ENCODE data around the gene UBN1.
"Not testable (repeated sequence)": the region's sequence is repeated elsewhere in the genome, so short reads cannot be mapped to it uniquely, and the experiment has no call there.

Gene UBN1

DNA sequence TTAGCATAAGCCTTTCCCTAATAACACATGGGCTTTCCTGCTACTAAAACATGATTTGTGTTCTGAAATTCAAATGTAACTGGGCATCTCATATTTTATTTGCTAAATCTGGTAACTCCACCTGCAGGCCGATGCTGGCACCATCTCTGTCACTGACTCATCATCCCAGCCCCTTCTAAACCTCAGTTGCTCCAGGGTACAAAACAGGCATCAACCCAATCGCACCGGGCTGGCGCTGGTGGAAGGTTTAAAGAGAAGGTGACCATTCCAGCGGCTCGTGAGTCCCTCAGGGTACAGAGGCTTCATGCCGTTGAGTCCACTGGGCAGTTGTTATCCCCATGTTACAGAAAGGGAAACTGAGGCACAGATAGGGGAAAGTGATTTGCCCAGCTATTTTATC lies 62.5 kb downstream of the UBN1 start:
- no peak for DNase-seq

DNA sequence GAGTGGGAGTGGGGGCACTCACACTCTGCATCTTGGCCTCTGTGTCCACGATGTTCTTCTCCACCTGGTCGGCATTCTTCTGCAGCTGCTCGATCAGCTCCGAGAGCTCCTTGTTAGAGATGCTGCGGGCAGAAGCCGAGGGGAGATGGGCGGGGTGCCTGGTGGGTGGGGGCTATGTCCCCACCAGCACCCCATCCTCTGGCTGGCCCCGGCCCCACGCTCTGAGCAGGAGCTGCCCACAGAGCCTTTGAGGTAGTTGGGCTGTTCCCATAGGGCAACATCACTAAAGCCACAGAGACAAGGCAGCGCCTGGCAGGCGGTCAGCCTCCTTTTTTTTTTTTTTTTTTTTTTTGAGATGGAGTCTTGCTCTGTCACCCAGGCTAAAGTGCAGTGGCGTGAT lies 63.5 kb downstream of the UBN1 start:
- DNase-seq = no peak

DNA sequence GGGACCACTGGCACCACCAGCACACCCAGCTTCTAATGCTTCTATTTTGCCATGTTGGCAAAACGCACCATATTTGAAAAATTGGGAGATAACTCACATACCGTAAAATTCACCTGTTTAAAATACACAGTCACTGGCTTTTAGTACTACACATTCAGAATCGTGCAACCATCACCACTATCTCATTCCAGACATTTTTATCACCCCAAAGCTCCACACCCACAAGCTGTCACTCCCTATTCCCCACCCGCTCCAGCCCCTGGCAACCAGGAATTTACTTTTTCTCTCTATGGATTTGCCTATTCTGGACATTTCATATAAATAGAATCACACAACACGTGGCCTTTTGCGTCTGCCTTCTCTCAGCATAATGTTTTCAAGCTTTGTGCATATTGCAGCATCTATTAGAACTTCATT lies 64.7 kb downstream of the UBN1 start:
- DNase-seq = no peak

DNA sequence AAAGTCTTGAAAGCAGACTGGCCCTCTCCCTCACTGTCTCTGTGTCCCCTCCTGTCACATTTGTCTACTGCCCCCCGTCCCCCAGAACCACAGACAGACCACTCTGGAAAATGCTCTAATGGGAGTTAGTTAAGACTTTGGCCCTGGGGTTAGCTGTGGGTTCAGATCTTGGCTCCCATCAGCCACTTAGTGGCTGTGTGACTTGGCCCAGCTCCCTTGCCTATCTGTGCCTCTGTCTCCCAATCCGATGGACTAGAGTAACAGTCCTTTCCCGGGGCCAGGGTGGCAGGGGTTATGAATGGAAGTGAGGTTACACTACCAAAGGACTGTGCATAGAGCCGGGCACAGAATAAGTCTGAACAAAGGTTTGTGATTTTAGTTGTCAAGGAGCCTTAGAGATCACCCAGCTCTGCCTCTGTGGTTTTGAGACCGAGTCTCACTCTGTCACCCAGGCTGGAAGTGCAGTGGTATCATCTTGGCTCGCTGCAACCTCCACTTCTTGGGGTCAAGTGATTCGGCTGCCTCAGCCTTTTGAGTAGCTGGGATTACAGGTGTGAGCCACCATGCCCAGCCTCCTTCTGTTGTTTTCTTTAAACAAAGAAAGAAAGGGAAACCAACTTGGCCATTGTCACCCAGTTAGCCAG lies 66.0 kb downstream of the UBN1 start:
- DNase-seq = no peak

DNA sequence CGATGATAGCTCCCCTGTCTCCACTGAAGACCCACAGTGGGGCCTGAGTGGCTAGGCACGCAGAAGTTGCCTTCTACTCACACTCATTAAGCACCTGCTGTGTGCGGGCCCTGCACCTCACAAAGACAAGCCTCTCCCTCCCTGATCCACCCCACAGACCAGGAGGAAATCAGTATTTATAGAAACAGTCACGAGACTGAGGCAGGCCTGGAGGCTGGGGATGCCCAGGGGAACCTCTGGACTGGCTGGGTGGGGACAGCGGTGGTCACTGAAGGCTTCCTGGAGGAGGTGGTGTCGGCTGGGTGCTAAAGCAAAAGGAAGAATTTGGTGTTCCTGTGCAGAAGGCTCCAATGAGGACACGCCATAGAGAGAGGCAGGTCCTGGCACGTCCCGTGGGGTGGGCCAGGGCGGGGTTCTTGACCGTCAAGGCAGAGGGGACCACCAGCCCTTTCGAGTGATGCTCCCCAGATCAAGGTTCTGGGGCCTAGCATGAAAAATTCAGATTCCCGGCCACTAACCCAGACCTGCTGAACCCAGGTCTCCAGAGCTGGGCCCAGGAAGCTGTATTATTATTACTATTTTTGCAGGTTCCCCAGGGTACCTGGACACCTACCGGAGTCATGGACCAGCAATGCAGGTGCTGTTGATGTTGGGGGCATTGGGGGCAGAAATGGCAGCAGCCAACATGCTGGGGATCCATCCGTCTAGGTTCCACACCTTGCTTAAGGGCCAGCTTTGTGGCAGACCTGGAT lies 66.7 kb downstream of the UBN1 start:
- DNase-seq = no peak

DNA sequence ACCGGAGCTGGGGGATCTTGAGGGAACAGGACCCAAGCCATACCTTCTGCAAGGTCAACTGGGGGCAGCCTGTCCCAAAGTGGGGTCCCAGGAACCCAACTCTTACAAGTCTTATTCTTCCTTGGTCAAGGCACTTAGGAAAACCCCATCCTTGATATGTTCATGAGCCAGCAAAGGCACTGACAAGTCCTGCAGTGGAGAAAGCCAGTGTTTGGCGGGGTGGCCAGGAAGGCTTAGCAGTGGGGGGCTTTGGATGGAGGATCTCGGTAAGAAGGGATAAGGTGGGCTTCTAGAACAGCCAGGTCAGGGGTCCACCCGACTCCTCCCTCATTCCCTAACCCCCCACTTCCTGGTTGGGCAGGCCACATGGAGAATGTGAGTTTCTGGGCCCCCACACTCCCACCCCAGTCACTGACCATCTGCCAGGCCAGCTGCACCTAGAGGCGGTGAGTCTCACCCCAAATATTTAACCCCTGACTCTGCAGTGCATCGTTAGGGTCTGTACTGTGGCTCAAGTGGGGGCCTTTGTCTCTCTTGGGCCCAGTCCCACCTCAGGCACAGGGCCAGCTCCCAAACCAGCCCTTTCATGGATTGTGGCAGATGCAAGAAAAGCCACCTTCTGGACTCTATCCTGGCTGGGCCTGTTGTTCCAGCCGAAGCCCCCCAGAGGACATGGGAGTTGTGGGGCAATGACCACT lies 67.4 kb downstream of the UBN1 start:
- no peak for DNase-seq

DNA sequence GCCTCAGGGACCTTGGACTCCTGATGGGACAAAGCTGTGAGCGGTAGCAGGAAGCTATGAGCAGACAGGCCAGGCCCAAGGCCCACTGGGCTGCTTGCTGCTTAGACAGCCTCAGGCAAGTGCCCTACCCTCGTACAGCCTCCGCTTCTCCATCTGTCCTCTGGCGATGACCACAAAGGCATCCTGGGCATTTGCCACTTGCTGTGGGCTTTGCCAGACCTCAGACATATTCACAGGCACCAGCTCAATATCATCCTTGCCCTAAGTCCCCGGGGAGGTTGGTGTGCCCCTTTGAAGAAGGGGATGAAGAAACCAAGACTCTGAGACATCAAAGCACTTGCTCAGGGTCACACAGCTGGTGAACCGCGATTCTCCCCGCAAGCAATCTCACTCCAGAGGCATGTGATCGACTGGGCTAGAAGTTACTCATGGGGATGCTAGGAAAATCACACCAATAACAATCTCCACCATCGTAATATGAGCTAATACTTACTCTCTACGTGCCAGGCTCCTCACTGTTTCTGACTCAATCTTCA lies 68.0 kb downstream of the UBN1 start:
- DNase-seq = no peak

DNA sequence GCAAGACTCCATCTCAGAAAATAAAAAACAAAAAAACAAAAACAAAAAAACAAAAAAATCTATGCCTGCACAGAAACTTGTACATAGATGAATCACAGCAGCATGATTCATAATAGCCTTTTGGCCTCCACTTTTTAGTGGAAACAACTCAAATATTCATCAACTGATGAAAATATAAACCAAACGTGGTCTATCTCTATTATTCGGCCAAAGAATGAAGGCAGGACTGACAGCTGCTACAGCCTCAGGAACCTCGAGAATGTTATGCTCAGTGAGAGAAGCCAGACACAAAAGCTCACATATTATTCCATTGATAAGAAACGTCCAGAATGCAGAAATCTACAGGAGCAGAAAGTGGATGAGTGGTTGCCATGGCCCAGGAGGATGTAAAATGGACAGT lies 69.8 kb downstream of the UBN1 start:
- no peak for DNase-seq

DNA sequence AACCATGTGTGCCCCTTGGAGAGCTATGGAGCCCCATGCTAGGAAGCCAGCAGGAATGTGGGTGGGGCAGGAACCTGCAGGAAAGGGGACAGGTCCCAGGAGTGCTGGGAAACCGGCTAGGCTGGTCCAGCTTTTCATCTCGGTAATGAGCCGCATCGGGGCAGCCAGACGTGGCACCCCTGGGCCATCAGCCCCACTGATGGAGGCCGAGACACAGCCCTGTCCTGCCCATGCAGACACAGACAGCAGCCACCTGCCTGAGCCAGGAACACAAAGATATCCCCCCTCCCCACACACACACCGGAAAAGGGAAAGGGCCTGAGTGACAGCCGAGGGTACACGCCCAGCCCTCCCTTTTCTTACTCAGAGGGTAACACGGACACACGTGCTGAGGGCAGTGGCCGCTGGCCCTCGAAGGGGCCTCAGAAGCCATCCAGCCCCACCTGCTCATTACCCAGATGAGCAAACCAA lies 71.5 kb downstream of the UBN1 start:
- no peak for DNase-seq

DNA sequence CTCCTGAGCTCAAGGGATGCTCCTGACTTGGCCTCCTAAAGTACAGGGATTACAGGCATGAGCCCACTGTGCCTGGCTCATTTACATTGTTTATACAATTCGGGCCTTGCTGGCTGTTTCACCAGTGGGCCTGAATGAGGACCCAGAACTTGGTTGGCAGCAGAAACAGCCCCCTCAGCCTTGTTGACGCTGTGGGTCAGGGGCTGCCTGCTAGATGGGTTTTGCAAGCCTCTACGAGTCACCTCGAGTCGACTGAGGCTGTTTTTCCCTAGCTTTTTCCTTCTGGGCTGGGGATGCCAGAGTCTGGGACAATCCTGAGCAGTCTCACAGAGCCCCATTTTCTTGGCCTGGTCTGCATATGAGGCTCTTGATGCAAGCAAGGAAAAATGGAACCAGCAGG lies 73.5 kb downstream of the UBN1 start:
- DNase-seq = no peak

DNA sequence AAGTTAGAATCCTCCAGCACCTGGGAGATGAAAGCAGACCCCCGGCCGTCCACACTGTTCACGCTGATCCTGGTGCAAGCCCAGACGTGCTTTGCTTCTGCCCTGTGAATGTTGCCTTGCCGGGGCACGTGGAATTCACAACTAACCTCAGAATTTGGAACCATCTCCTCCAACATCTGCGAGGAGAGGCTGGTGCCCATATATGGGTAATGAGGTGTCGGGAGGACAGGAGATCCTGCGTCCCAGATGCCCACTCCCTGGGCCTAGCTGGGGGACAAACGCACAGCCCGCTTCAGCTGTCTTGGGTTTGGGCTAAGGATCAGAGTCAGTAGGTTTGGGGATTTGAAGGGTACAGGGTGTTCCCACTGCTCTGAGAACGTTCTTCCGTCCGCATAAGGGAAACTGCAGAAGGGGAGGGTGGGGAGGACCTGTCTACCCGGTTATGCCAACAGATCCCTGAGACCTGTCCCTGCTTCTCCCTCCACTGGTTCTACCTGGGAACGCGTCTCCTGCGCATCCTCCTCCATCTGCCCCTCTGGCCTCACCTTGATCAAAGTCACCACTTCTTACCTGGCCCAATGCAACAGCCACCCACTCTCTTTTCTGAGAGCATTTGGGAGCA lies 75.6 kb downstream of the UBN1 start:
- DNase-seq = no peak

DNA sequence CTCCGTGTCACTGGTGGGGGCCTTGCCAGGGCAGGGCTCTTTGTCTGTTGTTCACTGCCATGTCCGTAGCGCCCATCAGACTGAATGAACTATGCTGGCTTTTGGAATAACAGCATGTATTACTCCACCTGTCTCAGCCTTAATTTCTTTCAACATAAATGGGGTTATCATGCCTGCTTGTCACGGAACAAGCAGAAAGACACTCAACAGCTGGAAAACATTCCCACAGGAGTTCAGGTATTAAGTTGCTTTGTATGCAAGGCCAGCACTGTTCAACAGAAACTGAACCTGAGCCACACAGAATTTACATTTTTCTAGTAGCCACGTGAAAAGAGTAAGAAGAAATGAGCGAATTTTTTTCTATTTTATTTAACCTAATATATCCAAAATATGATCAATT lies 76.6 kb downstream of the UBN1 start:
- DNase-seq = no peak

DNA sequence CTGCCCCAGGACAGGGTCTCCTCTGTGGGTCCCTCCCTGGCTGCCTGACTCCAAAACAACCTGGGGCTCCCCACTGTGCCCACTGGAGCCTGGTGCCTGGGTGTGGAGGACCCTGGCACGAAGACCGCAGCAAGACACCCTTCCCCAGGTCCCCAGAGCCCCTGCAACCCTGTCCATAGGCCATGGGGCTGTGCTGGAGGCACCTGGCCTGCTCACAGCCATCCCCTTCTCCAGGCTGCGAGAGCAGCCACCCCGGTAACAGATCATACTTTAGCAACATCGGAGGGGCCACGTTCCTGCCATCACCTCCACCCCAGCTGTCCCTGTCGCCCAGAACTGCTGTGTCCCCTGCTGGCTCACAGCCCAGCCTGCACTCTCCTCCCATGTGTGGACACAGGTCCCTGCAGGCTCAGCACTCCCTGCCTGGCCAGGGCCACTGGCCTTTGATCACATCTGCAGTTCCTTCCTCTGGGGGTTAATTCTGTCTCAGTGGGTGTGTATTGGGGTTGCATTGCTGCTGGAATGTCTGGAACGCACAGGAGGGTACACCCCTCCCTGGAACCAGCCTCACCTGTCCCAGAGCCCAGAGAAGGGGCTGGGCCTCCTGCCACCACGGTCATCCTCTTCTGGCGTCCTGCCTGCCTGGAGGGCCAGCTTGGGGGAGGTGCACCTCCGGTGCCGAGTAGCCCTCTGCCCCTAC lies 77.5 kb downstream of the UBN1 start:
- DNase-seq = no peak

DNA sequence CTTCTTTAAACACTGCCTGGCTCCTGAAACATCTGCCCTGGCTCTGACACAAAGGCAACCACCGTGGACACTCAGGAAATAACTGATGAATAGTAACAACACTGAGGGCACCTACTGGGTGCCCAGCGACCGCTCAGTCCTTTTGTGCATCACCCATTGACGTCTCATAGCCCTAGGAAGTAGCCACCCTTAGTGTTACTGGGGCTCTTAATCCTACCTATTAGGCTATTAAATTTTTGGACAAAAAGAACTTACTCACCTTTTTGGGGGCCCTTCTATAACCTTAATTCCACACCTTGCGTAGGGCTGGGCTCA lies 78.0 kb downstream of the UBN1 start:
- no peak for DNase-seq

DNA sequence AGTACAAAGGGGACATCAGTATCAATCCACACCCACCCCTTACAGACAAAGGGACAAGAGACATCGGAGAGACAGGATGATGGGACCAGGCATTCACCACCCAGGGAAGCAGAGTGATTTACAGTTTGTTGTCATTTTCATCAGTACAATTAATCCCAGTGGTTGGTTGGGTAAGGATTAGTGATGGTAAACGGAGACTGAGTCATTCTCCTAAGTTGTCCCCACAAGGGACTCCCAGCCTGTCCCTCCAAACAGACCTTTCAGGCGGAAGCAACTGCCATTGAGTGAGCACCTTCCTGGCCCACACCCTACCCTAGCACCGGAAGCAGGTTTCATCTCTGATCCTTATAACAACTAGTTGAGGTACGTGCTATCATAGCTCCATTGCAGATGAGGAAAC lies 78.5 kb downstream of the UBN1 start:
- DNase-seq = no peak

DNA sequence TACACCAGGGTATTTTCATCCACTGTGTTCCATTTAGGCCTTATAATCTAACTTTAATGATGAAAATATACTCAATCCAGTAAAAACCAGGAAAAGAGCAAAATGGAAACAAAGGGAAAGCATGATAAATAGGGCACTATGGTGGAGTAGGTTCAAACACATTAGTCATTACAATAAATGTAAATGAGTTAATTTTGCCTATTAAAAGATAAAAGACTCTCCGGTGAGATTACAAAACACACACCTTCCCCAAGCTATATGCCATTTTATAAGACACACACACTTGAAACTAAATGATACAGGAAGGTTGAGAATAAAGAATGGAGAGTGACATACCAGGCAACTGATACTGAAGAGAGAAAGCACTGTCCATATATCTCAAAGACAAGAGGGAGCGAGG lies 79.6 kb downstream of the UBN1 start:
- no peak for DNase-seq

DNA sequence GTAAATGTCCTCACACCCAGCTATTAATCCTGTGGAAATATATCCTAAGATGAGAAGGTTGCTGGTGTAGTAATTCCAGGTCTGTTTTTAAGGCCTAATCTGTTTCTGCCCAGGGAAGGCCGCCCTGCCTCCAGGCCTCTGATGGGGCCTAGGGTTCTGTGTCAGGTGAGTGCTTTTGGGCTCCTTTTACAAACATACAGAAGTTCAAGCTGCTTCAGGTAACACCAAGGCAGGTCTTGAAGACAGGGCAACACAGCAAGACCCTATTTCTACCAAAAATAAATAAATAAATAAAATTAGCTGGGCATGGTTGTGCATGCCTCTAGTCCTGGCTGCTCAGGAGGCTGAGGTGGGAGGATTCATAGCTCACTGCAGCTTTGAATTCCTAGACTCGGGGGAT lies 80.4 kb downstream of the UBN1 start:
- no peak for DNase-seq

DNA sequence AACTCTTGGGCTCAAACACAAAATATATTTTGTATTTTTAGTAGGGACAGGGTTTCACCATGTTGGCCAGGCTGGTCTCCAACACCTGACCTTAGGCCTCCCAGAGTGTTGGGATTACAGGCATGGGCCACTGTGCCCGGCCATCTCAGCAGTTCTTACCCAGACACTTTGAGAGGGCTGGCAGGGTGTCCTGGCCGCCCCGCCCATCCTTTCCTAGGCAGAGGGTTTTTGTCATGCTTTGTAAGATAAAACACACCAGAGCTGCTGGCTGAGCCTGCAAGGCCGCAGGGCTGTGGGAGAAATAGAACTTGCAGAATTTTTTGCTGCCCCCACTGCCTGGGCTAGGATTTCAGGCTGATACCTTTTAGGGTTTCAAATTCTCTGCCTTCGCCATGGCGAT lies 80.9 kb downstream of the UBN1 start:
- DNase-seq = no peak

DNA sequence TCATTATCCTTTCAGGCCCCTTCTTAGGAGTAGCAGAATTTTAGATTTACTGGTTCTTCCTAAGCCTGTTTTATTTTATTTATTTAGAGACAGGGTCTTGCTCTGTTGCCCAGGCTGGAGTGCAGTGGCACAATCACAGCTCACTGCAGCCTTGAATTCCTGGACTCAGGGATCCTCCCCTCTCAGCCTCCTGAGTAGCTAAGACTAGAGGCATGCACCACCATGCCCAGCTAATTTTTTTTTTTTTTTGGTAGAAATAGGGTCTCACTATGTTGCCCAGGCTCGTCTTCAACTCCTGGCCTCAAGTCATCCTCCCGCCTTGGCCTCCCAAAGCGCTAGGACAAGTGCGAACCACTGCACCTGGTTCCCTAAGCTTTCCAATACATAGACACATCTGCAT lies 82.3 kb downstream of the UBN1 start:
- not testable (repeated sequence) for DNase-seq

DNA sequence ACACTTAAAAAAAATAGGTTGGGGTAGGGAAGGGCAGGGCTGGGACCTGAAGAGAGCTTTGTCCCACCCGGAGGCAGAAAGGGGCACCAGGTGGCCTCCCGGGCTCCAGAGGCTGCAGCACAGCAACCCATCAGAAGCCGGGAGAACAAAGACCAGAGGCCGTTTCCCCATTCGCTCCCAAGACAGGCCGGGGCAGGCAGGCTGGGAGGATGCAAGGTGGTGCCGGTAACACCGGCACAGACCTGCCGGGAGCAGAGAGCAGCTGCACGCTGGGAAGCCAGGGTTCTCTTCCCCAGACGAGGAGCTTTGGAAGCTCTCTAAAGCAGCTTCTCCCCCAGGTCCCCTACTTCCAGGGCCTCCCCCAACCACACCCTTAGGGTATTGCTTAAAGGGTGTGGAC lies 84.1 kb downstream of the UBN1 start:
- no peak for DNase-seq

All from KG1 (cell line).